COLO668 (cell line): ENCODE measurements around the gene ITGA7.

Experiments used
- DNase-seq: peaks from one replicate; lab custom pipeline; 2025; ENCODE audit not compliant: unreplicated experiment; lab: John Stamatoyannopoulos, UW

ITGA7 gene

GRCh38 chr12:55685671-55686070 lies 22.0 kb downstream of the ITGA7 start:
- no peak for DNase-seq

- no peak for DNase-seq
These were observed 22.8 kb downstream of the ITGA7 start for GRCh38 chr12:55684761-55685370.

DNA sequence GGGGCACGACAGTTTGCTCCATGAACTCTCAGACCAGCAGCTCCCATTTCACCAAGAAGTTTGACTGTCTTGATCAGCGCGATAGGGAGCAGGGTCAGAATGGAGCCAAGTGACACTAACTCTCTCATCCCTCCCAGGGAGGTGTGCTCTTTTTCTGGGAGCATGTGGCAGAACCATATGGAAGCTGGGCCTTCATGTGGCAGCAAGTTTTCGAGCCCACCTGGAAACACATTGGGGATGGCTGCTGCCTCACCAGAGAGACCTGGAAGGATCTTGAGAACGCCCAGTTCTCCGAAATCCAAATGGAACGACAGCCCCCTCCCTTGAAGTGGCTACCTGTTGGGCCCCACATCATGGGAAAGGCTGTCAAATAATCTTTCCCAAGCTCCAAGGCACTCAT lies 24.0 kb downstream of the ITGA7 start:
- DNase-seq: no peak

DNA sequence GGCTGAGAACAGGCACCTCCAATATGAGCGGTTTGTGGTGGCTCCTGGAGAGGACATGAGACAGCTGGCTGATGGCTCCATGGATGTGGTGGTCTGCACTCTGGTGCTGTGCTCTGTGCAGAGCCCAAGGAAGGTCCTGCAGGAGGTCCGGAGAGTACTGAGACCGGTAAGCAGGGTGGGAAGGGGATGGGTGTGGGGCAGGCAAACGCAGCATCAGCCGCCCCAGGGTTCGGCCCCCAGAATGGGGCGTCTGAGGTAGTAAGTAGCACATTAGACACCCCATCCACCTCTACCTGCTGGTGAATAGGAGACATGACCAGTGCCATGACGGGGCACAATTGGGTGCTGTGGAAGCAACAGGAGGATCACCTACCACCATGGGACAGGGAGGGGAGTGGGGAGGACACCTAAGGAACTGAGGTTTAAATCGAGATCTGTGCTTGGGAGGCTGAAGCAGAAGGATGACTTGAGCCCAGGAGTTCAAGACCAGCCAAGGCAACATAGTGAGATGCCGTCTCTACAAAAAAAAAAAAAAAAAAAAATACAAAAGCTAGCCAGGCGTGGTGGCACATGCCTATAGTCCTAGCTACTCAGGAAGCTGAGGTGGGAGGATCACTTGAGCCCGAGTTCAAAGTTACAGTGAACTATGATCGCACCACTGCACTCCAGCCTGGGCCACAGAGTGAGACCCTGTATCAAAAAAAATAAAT lies 25.5 kb downstream of the ITGA7 start:
- no peak for DNase-seq

DNA sequence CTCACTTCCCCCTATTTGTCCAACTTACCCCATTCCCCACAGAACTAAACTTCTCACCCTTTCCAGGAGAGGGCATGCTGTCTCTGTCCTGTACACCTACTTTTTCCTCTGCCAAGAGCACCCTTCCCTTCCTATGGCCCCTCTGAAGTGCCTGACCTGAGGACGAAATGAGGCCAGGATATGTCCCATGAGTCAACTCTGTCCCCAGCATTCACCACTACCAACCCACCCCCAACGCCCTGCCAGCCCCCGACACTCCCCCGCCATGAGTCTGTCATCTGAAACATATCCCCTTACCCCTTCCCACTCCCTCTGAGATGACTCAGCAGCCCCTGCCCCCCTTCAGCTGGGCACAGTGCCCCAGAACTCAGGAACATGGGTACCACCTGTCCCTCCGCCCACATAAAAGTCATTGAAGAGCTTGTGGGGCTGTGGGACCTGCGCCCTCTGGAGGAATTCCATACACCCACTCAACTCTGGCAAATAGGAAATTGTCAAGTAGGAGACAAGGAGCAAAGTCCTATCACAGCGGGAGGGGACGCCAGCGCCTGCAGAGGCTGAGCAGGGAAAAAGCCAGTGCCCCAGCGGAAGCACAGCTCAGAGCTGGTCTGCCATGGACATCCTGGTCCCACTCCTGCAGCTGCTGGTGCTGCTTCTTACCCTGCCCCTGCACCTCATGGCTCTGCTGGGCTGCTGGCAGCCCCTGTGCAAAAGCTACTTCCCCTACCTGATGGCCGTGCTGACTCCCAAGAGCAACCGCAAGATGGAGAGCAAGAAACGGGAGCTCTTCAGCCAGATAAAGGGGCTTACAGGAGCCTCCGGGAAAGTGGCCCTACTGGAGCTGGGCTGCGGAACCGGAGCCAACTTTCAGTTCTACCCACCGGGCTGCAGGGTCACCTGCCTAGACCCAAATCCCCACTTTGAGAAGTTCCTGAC lies 26.3 kb downstream of the ITGA7 start:
- DNase-seq: peak; percentile 24

DNA sequence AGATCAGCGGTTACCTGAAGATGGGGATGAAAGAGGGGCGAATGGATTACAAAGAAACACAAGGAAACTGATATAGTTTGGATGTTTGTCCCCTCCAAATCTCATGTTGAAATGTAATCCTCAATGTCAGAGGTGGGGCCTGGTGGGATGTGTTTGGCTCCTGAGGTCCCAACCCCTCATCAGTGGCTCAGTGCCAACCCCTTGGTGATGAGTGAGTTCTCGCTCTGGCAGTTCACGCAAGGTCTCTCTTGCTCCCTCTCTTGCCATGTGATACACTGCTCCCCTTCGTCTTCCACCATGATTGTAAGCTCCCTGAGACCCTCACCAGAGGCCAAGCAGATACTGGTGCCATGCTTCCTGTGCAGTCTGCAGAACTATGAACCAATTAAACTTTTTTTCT lies 28.0 kb downstream of the ITGA7 start:
- DNase-seq: no peak

GRCh38 chr12:55676707-55677106 lies 31.0 kb downstream of the ITGA7 start:
- no peak for DNase-seq

DNA sequence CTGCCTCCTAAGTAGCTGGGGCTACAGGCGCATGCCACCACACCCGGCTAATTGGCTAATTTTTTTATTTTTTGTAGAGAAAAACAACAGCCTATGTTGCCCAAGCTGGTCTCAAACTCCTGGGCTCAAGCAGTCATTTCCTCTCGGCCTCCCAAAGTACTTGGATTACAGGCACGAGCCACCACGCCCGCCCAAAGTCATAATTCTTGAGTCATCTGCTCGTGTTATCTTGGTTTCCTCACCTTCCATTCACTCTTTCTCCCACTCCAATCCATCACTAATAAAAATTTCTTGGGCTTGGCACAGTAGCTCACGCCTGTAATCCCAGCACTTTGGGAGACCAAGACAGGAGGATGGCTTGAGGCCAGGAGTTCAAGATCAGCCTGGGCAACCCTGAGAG lies 32.0 kb downstream of the ITGA7 start:
- DNase-seq: no peak

- DNase-seq: no peak
These were observed 34.1 kb downstream of the ITGA7 start for GRCh38 chr12:55673638-55674037.

DNA sequence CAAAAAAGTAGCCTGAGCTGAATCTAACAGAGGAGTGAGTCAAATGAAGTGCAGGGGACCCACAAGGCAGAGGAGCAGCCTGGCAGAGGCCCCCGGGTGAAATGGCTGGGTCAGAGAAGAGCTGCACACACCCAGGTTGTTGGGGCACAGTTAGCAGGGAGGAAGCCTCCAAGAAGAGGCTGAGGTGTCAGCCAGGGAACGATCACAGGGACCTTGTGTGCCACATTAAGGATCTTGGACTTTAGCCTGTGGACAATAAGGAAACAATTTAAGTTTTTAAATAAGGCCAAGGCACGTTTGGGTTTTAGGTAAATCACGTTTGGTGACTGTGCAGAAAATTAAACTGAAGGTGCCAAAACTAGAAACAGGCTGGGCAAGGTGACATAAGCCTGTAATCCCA lies 36.0 kb downstream of the ITGA7 start:
- DNase-seq: no peak

- DNase-seq: no peak
These were observed 37.4 kb downstream of the ITGA7 start for GRCh38 chr12:55670276-55670675.

GRCh38 chr12:55666508-55666907 lies 41.2 kb downstream of the ITGA7 start:
- DNase-seq: no peak

DNA sequence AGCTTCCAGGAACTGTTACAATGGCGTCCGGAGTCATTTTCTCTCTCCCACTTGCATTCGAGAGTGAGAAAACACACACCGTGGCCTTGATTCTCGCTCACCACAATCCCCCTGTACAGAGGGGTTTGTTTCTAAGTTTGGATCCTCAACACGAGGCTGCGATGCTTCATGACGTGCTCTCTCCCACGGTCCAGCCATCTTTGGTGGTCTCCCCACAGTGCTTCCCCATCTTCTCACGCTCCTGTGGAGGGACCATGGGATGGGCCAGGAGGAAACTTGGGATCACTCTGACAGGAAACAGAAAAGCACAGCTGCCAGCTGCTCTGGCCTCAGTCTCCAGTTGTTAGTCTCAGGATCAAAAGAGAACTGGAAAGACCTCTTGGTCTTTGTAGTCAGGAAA lies 42.9 kb downstream of the ITGA7 start:
- DNase-seq: no peak

GRCh38 chr12:55663391-55663790 lies 44.3 kb downstream of the ITGA7 start:
- DNase-seq: no peak

GRCh38 chr12:55659486-55660385 lies 48.0 kb downstream of the ITGA7 start:
- DNase-seq: no peak

DNA sequence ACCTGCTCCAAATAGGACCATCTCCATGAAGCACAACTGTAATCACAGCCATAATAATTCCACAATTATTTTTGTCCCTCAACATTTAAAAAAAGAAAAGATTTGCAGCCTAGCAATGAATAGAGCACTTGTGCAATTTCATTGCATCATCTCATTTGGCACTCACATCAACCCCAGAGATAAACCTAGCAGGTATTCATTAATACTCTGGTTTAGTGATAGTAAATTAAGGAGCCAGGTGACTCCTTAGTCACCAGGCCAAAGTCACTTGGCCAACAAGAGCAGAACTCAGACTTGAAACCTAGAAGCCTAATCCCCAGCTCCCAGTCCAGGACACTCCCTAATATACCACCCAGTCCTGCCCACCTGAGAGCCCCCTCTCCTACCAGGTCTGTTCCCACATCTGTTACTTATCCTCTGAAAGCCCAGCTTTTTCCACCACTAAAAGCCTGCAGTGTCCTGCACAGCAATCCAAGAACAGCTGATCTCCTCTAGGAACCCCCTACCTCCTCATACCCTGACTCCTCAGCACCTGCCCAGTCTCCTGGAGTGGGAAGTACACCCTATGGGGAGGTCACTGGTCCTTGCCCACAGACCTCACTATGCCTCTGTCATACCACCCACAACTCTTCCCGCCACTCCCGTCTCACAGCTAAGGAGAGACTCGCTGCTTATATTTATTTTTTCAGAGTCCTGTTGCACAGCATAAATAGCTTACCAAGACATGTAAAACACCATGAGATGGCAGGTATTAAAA lies 48.9 kb downstream of the ITGA7 start:
- DNase-seq: no peak

DNA sequence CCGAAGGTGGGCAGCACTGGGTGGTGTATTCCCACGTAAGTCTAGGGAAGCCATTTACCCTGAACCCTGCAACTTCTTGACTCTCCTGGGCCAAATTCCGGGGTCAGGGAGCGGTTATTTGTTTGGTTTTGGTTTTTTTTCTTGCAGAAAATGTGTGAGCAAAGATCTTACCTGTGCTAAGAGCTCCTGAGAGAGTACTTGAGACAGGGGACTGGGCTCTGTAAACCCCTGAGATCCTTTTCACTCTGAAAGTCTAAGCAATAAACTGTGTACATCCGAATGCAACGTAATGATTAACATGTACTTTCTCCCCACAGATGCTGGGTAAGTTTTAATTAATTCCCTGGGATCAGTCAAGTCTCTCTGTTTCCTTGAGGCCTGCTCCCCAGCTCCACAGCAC lies 49.5 kb downstream of the ITGA7 start:
- no peak for DNase-seq

- no peak for DNase-seq
These were observed 50.5 kb downstream of the ITGA7 start for GRCh38 chr12:55657212-55657611.

- no peak for DNase-seq
These were observed 53.0 kb downstream of the ITGA7 start for GRCh38 chr12:55654511-55655214.

DNA sequence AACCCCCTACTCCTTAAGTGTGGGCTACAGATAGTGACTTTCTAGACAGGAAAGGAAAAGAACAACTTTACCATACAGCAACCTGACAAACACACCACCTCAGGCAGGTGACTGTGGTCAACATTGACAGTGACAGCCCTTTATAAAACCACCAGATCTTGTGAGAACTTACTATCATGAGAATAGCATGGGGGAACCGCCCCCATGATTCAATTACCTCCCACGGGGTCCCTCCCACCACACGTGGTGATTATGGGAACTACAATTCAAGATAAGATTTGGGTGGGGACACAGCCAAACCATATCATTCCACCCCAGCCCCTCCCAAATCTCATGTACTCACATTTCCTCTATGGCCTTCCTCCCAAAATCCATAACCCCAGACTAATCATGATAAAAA lies 54.7 kb downstream of the ITGA7 start:
- no peak for DNase-seq
